WTC11 (cell line): Measurements from ENCODE around the gene CBX2. TPM values are rescaled to one million over a fixed set of nuclear protein-coding genes. Genes with fewer than 3 reads are reported as not detected.

Source experiments
- ATAC-seq: fragments of 200-7000 bp; cut with Tn5 transposase; 2 replicates; pipeline ENCODE4 v1.10.0; 2021; ENCODE audit warnings: mild to moderate bottlenecking, moderate library complexity
- CTCF ChIA-PET: fragments of 300-600 bp; sonication (Branson Sonifier 250); formaldehyde crosslinking; loops from one replicate; lab custom pipeline; 2021; ENCODE audit warnings: antibody characterized with exemption; lab: Charles Lee
- POLR2A ChIA-PET: fragments of 350-600 bp; sonication (Branson Sonifier 250); formaldehyde crosslinking; loops from one replicate; lab custom pipeline; 2021; ENCODE audit warnings: antibody characterized with exemption; lab: Charles Lee
- DNase-seq: peaks from one replicate; pipeline ENCODE4 v3.0.0; 2021; ENCODE audit warnings: low spot score
- H3K27ac Mint-ChIP-seq: 2 replicates; pipeline ENCODE4 v1.8.0; 2021; ENCODE audit warnings: mixed read lengths
- H3K27me3 Mint-ChIP-seq: 2 replicates; pipeline ENCODE4 v1.8.0; 2021; ENCODE audit warnings: low read depth, mild to moderate bottlenecking, moderate library complexity, mixed read lengths
- H3K36me3 Mint-ChIP-seq: 2 replicates; pipeline ENCODE4 v1.8.0; 2021; ENCODE audit warnings: mixed read lengths
- H3K4me1 Mint-ChIP-seq: 2 replicates; pipeline ENCODE4 v1.8.0; 2022; ENCODE audit warnings: mixed read lengths
- H3K4me3 Mint-ChIP-seq: 2 replicates; pipeline ENCODE4 v1.8.0; 2021; ENCODE audit warnings: mild to moderate bottlenecking, moderate library complexity, mixed read lengths
- H3K9me3 Mint-ChIP-seq: 2 replicates; pipeline ENCODE4 v1.8.0; 2021; ENCODE audit warnings: mixed read lengths
- ATF1 ChIP-seq: sonication (generic); formaldehyde crosslinking; IDR thresholded peaks from 2 replicates; pipeline ENCODE4 v1.8.1; 2023; ENCODE audit warnings: mild to moderate bottlenecking, moderate library complexity, missing genetic modification reagents
- CREB1 ChIP-seq: sonication (generic); formaldehyde crosslinking; IDR thresholded peaks from 2 replicates; pipeline ENCODE4 v1.8.0; 2023; ENCODE audit warnings: mild to moderate bottlenecking, missing genetic modification reagents
- CTCF ChIP-seq: fragments of 200-600 bp; IDR thresholded peaks from 2 replicates; pipeline ENCODE4 v1.8.0; 2022; ENCODE audit warnings: antibody characterized with exemption
- HMGXB4 ChIP-seq: sonication (generic); formaldehyde crosslinking; IDR thresholded peaks from 2 replicates; pipeline ENCODE4 v1.8.1; 2023; ENCODE audit warnings: mild to moderate bottlenecking, moderate library complexity, missing genetic modification reagents
- JAZF1 ChIP-seq: fragments of 250-450 bp; sonication (Bioruptor Pico); IDR thresholded peaks from 2 replicates; pipeline ENCODE4 v1.9.0; 2021; ENCODE audit warnings: moderate library complexity, mild to moderate bottlenecking, inconsistent platforms
- JUN ChIP-seq: sonication (generic); formaldehyde crosslinking; IDR thresholded peaks from 2 replicates; pipeline ENCODE4 v1.8.0; 2023; ENCODE audit warnings: mild to moderate bottlenecking, missing genetic modification reagents
- SMAD4 ChIP-seq: sonication (generic); formaldehyde crosslinking; IDR thresholded peaks from 2 replicates; pipeline ENCODE4 v1.8.0; 2022; ENCODE audit warnings: mild to moderate bottlenecking, missing genetic modification reagents
- SP1 ChIP-seq: sonication (generic); formaldehyde crosslinking; conservative IDR thresholded peaks from 2 replicates; pipeline ENCODE4 v1.8.1; 2022; ENCODE audit warnings: missing genetic modification reagents
- USF1 ChIP-seq: sonication (generic); formaldehyde crosslinking; IDR thresholded peaks from 2 replicates; pipeline ENCODE4 v1.8.0; 2022; ENCODE audit warnings: mild to moderate bottlenecking, missing genetic modification reagents
- ZNF121 ChIP-seq: sonication (generic); formaldehyde crosslinking; IDR thresholded peaks from 2 replicates; pipeline ENCODE4 v1.8.0; 2023; ENCODE audit warnings: missing genetic modification reagents
- ZNF281 ChIP-seq: sonication (generic); formaldehyde crosslinking; IDR thresholded peaks from 2 replicates; pipeline ENCODE4 v1.8.0; 2023; ENCODE audit warnings: mild to moderate bottlenecking, missing genetic modification reagents
- total RNA-seq: library from RNA; stranded (reverse); gene quantifications from 3 replicates; pipeline ENCODE4 v1.2.3, GENCODE V29; 2021

CBX2 gene
- total RNA-seq, 1 experiment from 2014 or later, result 85.5 TPM

GRCh38 chr17:79834565-79835469 is 56.9 kb downstream of the CBX2 start (continued):
- TF ChIP-seq CREB1 (CRISPR knock-in tag) (no peak), ZNF121 (peak; percentile 77), CTCF (peak; percentile 98)

GRCh38 chr17:79835470-79835899 is 57.5 kb downstream of the CBX2 start:
- peak overlapping the region; percentile 70 for H3K4me3 Mint-ChIP-seq

More at GRCh38 chr17:79835470-79835899, 57.5 kb downstream of the CBX2 start:
- CTCF ChIA-PET, result interaction anchor here (0.6 to 10.3 kb wide), 50 partner anchors 9 to 1559 kb away, joined by 3 to 464 read pairs (median 5); partner anchors contain the start of genes CBX2, CBX8 and GAA
- DNase-seq (peak; percentile 57), ATAC-seq (peak; percentile 0)
- peaks cover 39% of the 10 kb centered on the region for H3K4me1 Mint-ChIP-seq
- TF ChIP-seq ZNF281 (CRISPR knock-in tag) (no peak), JAZF1 (CRISPR knock-in tag) (no peak), USF1 (CRISPR knock-in tag) (no peak), HMGXB4 (0 out of 2 replicates have a peak, but pooled peaks have one; percentile 9), JUN (CRISPR knock-in tag) (no peak), ATF1 (CRISPR knock-in tag) (no peak), SP1 (CRISPR knock-in tag) (no peak), SMAD4 (CRISPR knock-in tag) (no peak)
- peaks cover 89% of the 10 kb centered on the region for H3K27me3 Mint-ChIP-seq
- H3K9me3 Mint-ChIP-seq, result no peaks in the 10 kb centered on the region
- POLR2A ChIA-PET, result interaction anchor here (0.7 to 5.0 kb wide), 10 partner anchors 21 to 163 kb away, joined by 3 to 68 read pairs (median 5); partner anchors contain the start of gene CBX8
- H3K36me3 Mint-ChIP-seq, result no peaks in the 10 kb centered on the region; the same call in 1 of the 2 replicates
- no peak overlapping the region for H3K27ac Mint-ChIP-seq
